B cell (primary cell): ENCODE measurements around the gene GRM6.

Experiments used
- EZH2 ChIP-seq: IDR thresholded peaks from 2 replicates; pipeline ENCODE4 v1.6.1; 2012; ENCODE audit warnings: borderline replicate concordance, low read depth, mild to moderate bottlenecking, moderate library complexity, low read length; ENCODE audit not compliant: insufficient read depth, poor library complexity, severe bottlenecking
- TF ChIP-seq, protein P1 (sequence below): fragments of 200-600 bp; IDR thresholded peaks from one replicate; pipeline ENCODE4 v1.8.0; 2022; ENCODE audit warnings: antibody characterized with exemption, mild to moderate bottlenecking

DNA sequence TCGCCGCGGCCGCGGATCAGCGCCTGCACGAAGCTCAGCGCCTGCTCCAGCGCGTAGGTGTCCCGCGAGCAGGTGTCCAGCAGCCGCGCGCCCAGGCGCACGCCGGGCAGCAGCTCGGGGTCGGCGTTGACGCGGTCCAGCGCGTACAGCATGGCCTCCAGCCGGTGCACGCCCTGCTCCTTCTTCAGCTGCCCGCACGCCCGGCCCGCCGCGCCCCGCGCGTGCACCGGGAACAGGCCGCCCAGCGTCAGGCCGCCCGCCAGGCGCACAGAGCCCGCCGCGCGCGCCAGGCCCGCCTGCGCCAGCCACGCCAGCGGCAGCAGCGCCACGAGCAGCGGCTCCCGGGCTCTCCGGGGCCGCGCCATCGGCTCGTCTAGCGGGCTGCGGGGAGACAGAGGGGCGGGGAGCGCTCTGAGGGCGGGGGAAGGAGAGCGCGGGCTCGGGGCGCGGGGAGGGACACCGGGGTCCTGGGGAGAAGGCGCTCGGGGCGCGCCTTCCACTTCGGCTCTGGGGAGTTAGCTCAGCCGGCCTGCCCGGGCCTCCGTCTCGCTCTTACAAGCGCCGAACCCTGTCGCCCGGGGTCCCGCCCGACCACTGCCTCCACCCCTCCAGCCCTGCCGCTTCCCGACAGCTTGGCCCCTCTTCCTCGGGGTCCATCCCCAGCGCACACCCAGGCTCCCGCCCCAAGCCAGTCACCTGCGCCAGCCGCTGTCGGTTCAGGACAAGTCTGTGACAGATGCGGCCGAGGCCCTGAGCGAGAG is at the start of gene GRM6:
- TF ChIP-seq, protein P1, sequence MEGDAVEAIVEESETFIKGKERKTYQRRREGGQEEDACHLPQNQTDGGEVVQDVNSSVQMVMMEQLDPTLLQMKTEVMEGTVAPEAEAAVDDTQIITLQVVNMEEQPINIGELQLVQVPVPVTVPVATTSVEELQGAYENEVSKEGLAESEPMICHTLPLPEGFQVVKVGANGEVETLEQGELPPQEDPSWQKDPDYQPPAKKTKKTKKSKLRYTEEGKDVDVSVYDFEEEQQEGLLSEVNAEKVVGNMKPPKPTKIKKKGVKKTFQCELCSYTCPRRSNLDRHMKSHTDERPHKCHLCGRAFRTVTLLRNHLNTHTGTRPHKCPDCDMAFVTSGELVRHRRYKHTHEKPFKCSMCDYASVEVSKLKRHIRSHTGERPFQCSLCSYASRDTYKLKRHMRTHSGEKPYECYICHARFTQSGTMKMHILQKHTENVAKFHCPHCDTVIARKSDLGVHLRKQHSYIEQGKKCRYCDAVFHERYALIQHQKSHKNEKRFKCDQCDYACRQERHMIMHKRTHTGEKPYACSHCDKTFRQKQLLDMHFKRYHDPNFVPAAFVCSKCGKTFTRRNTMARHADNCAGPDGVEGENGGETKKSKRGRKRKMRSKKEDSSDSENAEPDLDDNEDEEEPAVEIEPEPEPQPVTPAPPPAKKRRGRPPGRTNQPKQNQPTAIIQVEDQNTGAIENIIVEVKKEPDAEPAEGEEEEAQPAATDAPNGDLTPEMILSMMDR, result no peak
- TF ChIP-seq EZH2, result no peak
